Stomach (tissue), 9 donors: ENCODE measurements around the gene CDKL4. TPM values are rescaled to one million over a fixed set of nuclear protein-coding genes. Genes with fewer than 3 reads are reported as not detected.

ENCODE experiments used
- DNase-seq, 2 donors: peaks; one replicate each; pipeline versions ENCODE4 v3.0.0 to v3.0.0-alpha.2; 2013 to 2019
- H3K27ac ChIP-seq, 5 donors: fragments of 200-600 bp in 4 of 5; sonication (generic) in 4 of 5; one replicate each; pipeline ENCODE4 v1.5.1; 2013 to 2019; ENCODE audit warnings: mild to moderate bottlenecking in 1 of 5, moderate library complexity in 1 of 5
- H3K27me3 ChIP-seq, 3 donors: fragments of 200-600 bp; sonication (generic); one replicate each; pipeline ENCODE4 v1.5.1; 2017 to 2019; ENCODE audit warnings: mixed run types in 1 of 3
- H3K36me3 ChIP-seq, 4 donors: fragments of 200-600 bp; sonication (generic); 1 replicate in 3 of 4; 2 replicates in 1 of 4; pipeline ENCODE4 v1.5.1; 2016 to 2019
- H3K4me1 ChIP-seq, 4 donors: fragments of 200-600 bp; sonication (generic); one replicate each; pipeline ENCODE4 v1.5.1; 2016 to 2019
- H3K4me3 ChIP-seq, 4 donors: fragments of 200-600 bp; sonication (generic) in 3 of 4; one replicate each; pipeline ENCODE4 v1.5.1; 2016 to 2019; ENCODE audit warnings: mild to moderate bottlenecking in 1 of 4
- H3K9me3 ChIP-seq, 4 donors: fragments of 200-600 bp; sonication (generic); one replicate each; pipeline ENCODE4 v1.5.1; 2016 to 2019
- CTCF ChIP-seq, 7 experiments: fragments of 450-650 bp in 4 of 7; fragments of 200-600 bp in 3 of 7; sonication (generic) in 3 of 7; IDR thresholded peaks; one replicate each; pipeline ENCODE4 v1.5.1; 2016 to 2019; ENCODE audit warnings: antibody characterized with exemption in 7 of 7, control low read depth in 2 of 7, mild to moderate bottlenecking in 1 of 7
- EP300 ChIP-seq: sonication (generic); formaldehyde crosslinking; IDR thresholded peaks from one replicate; pipeline ENCODE4 v1.6.1; 2017; ENCODE audit warnings: antibody characterized with exemption
- POLR2A ChIP-seq, 4 donors: fragments of 450-650 bp; IDR thresholded peaks; one replicate each; pipeline ENCODE4 v1.6.1; 2016; ENCODE audit warnings: antibody characterized with exemption in 4 of 4, control low read depth in 2 of 4, mild to moderate bottlenecking in 1 of 4, moderate library complexity in 1 of 4
- POLR2AphosphoS5 ChIP-seq, 3 donors: sonication (generic); formaldehyde crosslinking; IDR thresholded peaks; one replicate each; pipeline ENCODE4 v1.6.1; 2016; ENCODE audit warnings: antibody characterized with exemption in 3 of 3
- WGBS, 5 donors: extraction: QIAGEN DNeasy Blood & Tissue Kit in 3 of 5; methylation state at CpG; one replicate each; pipeline versions ENCODE4 v1.1.5 to v1.1.7; 2013 to 2018; 5-methylcytosine and 5-hydroxymethylcytosine counted together
- intact Hi-C: fragments of 100-400 bp; cut with DNase I; formaldehyde crosslinking; loops from one replicate; pipeline ENCODE4 v1.15.1; 2023; ENCODE audit warnings: low total_unique reads
- polyA plus RNA-seq, 3 donors: library from polyadenylated mRNA; stranded (reverse); fragments of 200-250 nt; gene quantifications; one replicate each; pipeline ENCODE4 v1.2.3, GENCODE V29; 2013
- total RNA-seq, 5 donors: library from RNA; depleted of rRNA; stranded (reverse); fragments of >200 nt; gene quantifications; one replicate each; pipeline versions ENCODE4 v1.1.0 to v1.2.3, GENCODE V29; 2014 to 2016
- donor health status: healthy with polysubstance abuse.
- donor health status: Bipolar disorder and iron deficiency.
- donor health status: healthy.

The CDKL4 gene
- total and polyA plus RNA-seq, 8 donors: 3.2 to 4.2 TPM; not detected in 6

GRCh38 chr2:39266139-39266805 lies 22.5 kb upstream of the CDKL4 start:
- no peak for TF ChIP-seq POLR2A (IDR thresholded peaks at IDR 0.05)
- no peak for TF ChIP-seq POLR2AphosphoS5 (IDR thresholded peaks at IDR 0.05)
- TF ChIP-seq CTCF (IDR thresholded peaks at IDR 0.05): no peak
- TF ChIP-seq EP300: no peak
- no peaks in the 10 kb centered on the region for H3K27me3 ChIP-seq
- intact Hi-C loops: no loop called here
- no peaks in the 10 kb centered on the region for H3K9me3 ChIP-seq
- WGBS, 5 donors: 84 to 90% (median 86%) methylated on average over 3 of the region's 3 CpGs
- no peak for DNase-seq
- H3K36me3 ChIP-seq: peaks cover 9 to 68% (median 59%) of the 10 kb centered on the region in 4 donors
- no peak overlapping the region for H3K27ac ChIP-seq
- H3K4me1 ChIP-seq: peaks cover 0 to 9% (median 0%) of the 10 kb centered on the region in 4 donors
- H3K4me3 ChIP-seq: no peak overlapping the region

GRCh38 chr2:39265315-39265714 lies 21.5 kb upstream of the CDKL4 start:
- Histone ChIP-seq H3K36me3 (peaks cover 9 to 68% (median 59%) of the 10 kb centered on the region in 4 donors), H3K4me3 (no peak overlapping the region), H3K27me3 (no peaks in the 10 kb centered on the region), H3K9me3 (no peaks in the 10 kb centered on the region), H3K4me1 (peaks cover 0 to 9% (median 0%) of the 10 kb centered on the region in 4 donors), H3K27ac (no peak overlapping the region)
- 74 to 85% (median 80%) methylated on average over 2 of the region's 2 CpGs for WGBS, 5 donors
- intact Hi-C loops: no loop called here
- DNase-seq: no peak
- no peak for TF ChIP-seq POLR2A (IDR thresholded peaks at IDR 0.05)
- no peak for TF ChIP-seq EP300
- TF ChIP-seq CTCF (IDR thresholded peaks at IDR 0.05): no peak
- TF ChIP-seq POLR2AphosphoS5 (IDR thresholded peaks at IDR 0.05): no peak

DNA sequence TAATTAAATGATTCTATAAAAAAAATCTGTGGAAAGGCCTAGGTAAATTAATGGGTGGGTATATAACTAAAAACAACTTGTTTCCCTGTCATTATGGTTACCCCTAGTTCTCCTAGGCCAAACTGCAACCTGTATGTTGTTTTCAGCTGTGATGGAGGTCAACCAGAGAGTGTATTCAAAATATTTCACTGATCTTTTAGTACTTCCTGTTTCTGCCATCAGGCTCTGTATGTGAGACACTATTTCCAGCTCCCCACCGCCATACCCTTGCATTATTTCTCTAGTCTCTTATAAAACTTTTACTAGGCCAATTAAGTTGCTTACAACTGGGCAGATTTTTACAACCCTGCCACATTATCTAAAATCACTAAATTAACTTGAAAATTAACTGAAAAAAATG lies 21.0 kb upstream of the CDKL4 start:
- Histone ChIP-seq H3K36me3 (peaks cover 9 to 72% (median 62%) of the 10 kb centered on the region in 4 donors), H3K9me3 (no peaks in the 10 kb centered on the region), H3K4me1 (peaks cover 0 to 9% (median 0%) of the 10 kb centered on the region in 4 donors), H3K27me3 (no peaks in the 10 kb centered on the region), H3K27ac (no peak overlapping the region), H3K4me3 (no peak overlapping the region)
- intact Hi-C loops: no loop called here
- no peak for TF ChIP-seq POLR2A (IDR thresholded peaks at IDR 0.05)
- no peak for TF ChIP-seq EP300
- no peak for TF ChIP-seq POLR2AphosphoS5 (IDR thresholded peaks at IDR 0.05)
- no peak for TF ChIP-seq CTCF (IDR thresholded peaks at IDR 0.05)
- no peak for DNase-seq
- 84 to 100% (median 95%) methylated on average over 1 of the region's 1 CpG for WGBS, 5 donors

GRCh38 chr2:39260087-39260486 lies 16.3 kb upstream of the CDKL4 start:
- no peak for TF ChIP-seq EP300
- no peak for TF ChIP-seq POLR2A (IDR thresholded peaks at IDR 0.05)
- no peaks in the 10 kb centered on the region for H3K9me3 ChIP-seq
- peaks cover 9 to 96% (median 92%) of the 10 kb centered on the region in 4 donors for H3K36me3 ChIP-seq
- no peak overlapping the region for H3K27ac ChIP-seq
- H3K4me1 ChIP-seq: no peaks in the 10 kb centered on the region
- H3K27me3 ChIP-seq: no peaks in the 10 kb centered on the region
- H3K4me3 ChIP-seq: no peak overlapping the region
- intact Hi-C loops: no loop called here
- WGBS, 5 donors: 92 to 98% (median 96%) methylated on average over 4 of the region's 4 CpGs
- DNase-seq: no peak

DNA sequence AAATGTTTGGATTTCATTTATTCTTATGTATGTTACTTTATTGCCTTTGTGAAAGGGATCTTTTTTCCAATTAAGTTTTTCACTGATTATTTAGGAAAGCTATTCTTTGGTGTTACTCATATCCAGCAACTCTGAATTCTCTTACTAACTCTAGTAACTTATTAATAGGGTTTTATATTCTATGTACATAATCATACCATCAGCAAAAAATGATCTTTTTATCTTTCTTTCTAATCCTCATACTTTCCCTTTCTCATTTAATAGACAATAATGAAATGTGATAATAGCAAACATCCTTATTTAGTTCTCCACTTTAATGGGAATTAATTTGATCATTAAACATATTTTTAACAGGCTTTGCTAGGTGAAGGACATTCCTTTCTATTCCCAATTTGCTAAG lies 12.3 kb upstream of the CDKL4 start:
- intact Hi-C loops: no loop called here
- peaks cover 28 to 97% (median 95%) of the 10 kb centered on the region in 4 donors for H3K36me3 ChIP-seq

More for the DNA sequence above, 12.3 kb upstream of the CDKL4 start:
- no peak overlapping the region for H3K27ac ChIP-seq
- no peaks in the 10 kb centered on the region for H3K9me3 ChIP-seq
- no peak for DNase-seq
- no peaks in the 10 kb centered on the region for H3K27me3 ChIP-seq
- no peaks in the 10 kb centered on the region for H3K4me1 ChIP-seq
- no peak for TF ChIP-seq CTCF (IDR thresholded peaks at IDR 0.05)
- TF ChIP-seq POLR2AphosphoS5 (IDR thresholded peaks at IDR 0.05): no peak
- no peak for TF ChIP-seq EP300
- TF ChIP-seq POLR2A (IDR thresholded peaks at IDR 0.05): no peak
- no peak overlapping the region for H3K4me3 ChIP-seq
